Mammary epithelial cell (primary cell): Measurements from ENCODE around the gene NCOA3.

Experiments
- CTCF ChIP-seq, 2 donors: IDR thresholded peaks in 1 of 2; conservative IDR thresholded peaks in 1 of 2; 2 replicates each; pipeline ENCODE4 v1.5.1; 2011 to 2012; ENCODE audit warnings: inconsistent platforms in 2 of 2, low read length in 2 of 2, mild to moderate bottlenecking in 2 of 2, control low read depth in 1 of 2, low read depth in 1 of 2; ENCODE audit not compliant: insufficient read depth in 1 of 2; ENCODE audit errors: extremely low read depth in 1 of 2
- EZH2 ChIP-seq: IDR thresholded peaks from 2 replicates; pipeline ENCODE4 v1.6.1; 2012; ENCODE audit warnings: low read length, inconsistent platforms, borderline replicate concordance

- TF ChIP-seq CTCF (conservative IDR thresholded peaks at IDR 0.05 in 1 of 2, IDR thresholded peaks at IDR 0.05 in 1 of 2; ENCODE audit: extremely low read depth in 1 of 2, insufficient read depth in 1 of 2, low read depth in 1 of 2, low read length in 2 of 2), result no peak
- no peak for TF ChIP-seq EZH2
These were observed 83.5 kb downstream of the NCOA3 start for GRCh38 chr20:47585087-47585747.
